K562 (cell line): Measurements from ENCODE around the gene CTIF. TPM values are rescaled to one million over a fixed set of nuclear protein-coding genes. Genes with fewer than 3 reads are reported as not detected.

Experiments
- ARID4B ChIP-seq: sonication (generic); formaldehyde crosslinking; IDR thresholded peaks from 2 replicates; pipeline ENCODE4 v1.8.0; 2022; ENCODE audit warnings: mild to moderate bottlenecking, missing genetic modification reagents
- COPS2 ChIP-seq: fragments of 450-650 bp; conservative IDR thresholded peaks from 2 replicates; pipeline ENCODE4 v1.6.1; 2016; ENCODE audit warnings: mild to moderate bottlenecking, moderate library complexity
- CREBBP ChIP-seq: IDR thresholded peaks from one replicate; pipeline ENCODE4 v1.6.1; 2012; ENCODE audit warnings: low read depth, mild to moderate bottlenecking, control low read depth, inconsistent platforms, low read length
- NCOA6 ChIP-seq: fragments of 450-650 bp; IDR thresholded peaks from 2 replicates; pipeline ENCODE4 v1.6.1; 2017; ENCODE audit warnings: mild to moderate bottlenecking
- RREB1 ChIP-seq: fragments of 250-450 bp; sonication (Bioruptor Pico); IDR thresholded peaks from 2 replicates; pipeline ENCODE4 v1.4.0; 2020
- TAF9B ChIP-seq: fragments of 450-650 bp; IDR thresholded peaks from 2 replicates; pipeline ENCODE4 v1.6.1; 2018; ENCODE audit warnings: mild to moderate bottlenecking; ENCODE audit not compliant: partially characterized antibody
- WHSC1 ChIP-seq: IDR thresholded peaks from one replicate; pipeline ENCODE4 v1.6.1; 2012; ENCODE audit warnings: low read length, control low read depth, inconsistent platforms
- ZFP91 ChIP-seq: sonication (generic); formaldehyde crosslinking; IDR thresholded peaks from 2 replicates; pipeline ENCODE4 v1.8.0; 2022; ENCODE audit warnings: mild to moderate bottlenecking, missing genetic modification reagents
- ZNF133 ChIP-seq: fragments of 250-450 bp; sonication (Bioruptor Pico); IDR thresholded peaks from 2 replicates; pipeline ENCODE4 v1.4.0; 2020; ENCODE audit warnings: mild to moderate bottlenecking
- polyA plus RNA-seq, 8 experiments: library from polyadenylated mRNA; depleted of rRNA in 4 of 8; stranded (reverse) in 5 of 8; unstranded in 3 of 8; fragments of >200 nt; fragmentation: Nextera tagmentation in 2 of 8; fragmentation: Illumina TruSeq in 1 of 8; extraction: Ambion mirVana in 2 of 8; extraction: Trizol in 1 of 8; gene quantifications; 2 replicates each; pipeline versions ENCODE4 v1.2.1 to v1.2.3, GENCODE V29; 2011 to 2014; ENCODE audit warnings: inconsistent platforms in 1 of 8, missing spikeins in 1 of 8
- total RNA-seq, 7 experiments: library from RNA; depleted of rRNA in 6 of 7; stranded (reverse); fragments of >200 nt in 6 of 7; fragmentation: Illumina TruSeq in 2 of 7; extraction: Trizol in 2 of 7; gene quantifications; 2 replicates each; pipeline versions ENCODE4 v1.2.1 to v1.2.3, GENCODE V29; 2011 to 2021; ENCODE audit warnings: low replicate concordance in 1 of 7
- TF ChIP-seq, protein P1 (sequence below): fragments of 200-800 bp; sonication (Bioruptor generic); IDR thresholded peaks from 2 replicates; pipeline ENCODE4 v1.6.1; 2016; ENCODE audit warnings: missing genetic modification characterization, missing compliant biosample characterization

CTIF gene
- total and polyA plus RNA-seq, 9 of the 15 experiments (the other 6 are each of a cell fraction or from before 2014, with no cell fraction given), result 0.17 to 11.5 (median 2.2) TPM

DNA sequence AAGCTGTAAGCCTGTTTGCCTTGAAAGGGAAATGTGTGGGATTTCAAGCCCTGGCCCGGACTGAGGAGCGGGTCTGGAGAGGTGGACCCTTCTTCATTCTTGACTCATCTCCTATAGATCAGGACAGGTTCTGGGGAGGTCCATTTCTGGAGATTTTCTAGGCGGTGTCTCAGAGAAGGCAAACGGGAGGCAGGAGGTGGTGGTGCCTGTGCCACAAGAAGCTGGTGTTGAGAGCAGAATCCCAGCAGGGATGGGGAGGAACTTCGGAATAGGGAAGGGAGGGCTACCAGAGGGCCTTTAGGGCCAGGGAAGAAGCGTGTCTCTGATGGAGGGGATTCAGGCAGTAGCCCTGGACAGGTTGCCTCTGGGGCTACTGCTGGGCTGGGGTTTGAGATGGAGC, 93.0 kb downstream of the CTIF start (continued):
- TF ChIP-seq RREB1 (CRISPR knock-in tag) (no peak), ZFP91 (CRISPR knock-in tag) (no peak), NCOA6 (no peak), WHSC1 (no peak), ZNF133 (CRISPR knock-in tag) (no peak), CREBBP (no peak), TAF9B (no peak), COPS2 (no peak), ARID4B (CRISPR knock-in tag) (no peak)
- TF ChIP-seq, protein P1, sequence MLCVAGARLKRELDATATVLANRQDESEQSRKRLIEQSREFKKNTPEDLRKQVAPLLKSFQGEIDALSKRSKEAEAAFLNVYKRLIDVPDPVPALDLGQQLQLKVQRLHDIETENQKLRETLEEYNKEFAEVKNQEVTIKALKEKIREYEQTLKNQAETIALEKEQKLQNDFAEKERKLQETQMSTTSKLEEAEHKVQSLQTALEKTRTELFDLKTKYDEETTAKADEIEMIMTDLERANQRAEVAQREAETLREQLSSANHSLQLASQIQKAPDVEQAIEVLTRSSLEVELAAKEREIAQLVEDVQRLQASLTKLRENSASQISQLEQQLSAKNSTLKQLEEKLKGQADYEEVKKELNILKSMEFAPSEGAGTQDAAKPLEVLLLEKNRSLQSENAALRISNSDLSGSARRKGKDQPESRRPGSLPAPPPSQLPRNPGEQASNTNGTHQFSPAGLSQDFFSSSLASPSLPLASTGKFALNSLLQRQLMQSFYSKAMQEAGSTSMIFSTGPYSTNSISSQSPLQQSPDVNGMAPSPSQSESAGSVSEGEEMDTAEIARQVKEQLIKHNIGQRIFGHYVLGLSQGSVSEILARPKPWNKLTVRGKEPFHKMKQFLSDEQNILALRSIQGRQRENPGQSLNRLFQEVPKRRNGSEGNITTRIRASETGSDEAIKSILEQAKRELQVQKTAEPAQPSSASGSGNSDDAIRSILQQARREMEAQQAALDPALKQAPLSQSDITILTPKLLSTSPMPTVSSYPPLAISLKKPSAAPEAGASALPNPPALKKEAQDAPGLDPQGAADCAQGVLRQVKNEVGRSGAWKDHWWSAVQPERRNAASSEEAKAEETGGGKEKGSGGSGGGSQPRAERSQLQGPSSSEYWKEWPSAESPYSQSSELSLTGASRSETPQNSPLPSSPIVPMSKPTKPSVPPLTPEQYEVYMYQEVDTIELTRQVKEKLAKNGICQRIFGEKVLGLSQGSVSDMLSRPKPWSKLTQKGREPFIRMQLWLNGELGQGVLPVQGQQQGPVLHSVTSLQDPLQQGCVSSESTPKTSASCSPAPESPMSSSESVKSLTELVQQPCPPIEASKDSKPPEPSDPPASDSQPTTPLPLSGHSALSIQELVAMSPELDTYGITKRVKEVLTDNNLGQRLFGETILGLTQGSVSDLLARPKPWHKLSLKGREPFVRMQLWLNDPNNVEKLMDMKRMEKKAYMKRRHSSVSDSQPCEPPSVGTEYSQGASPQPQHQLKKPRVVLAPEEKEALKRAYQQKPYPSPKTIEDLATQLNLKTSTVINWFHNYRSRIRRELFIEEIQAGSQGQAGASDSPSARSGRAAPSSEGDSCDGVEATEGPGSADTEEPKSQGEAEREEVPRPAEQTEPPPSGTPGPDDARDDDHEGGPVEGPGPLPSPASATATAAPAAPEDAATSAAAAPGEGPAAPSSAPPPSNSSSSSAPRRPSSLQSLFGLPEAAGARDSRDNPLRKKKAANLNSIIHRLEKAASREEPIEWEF (CRISPR knock-in tag), result no peak
